ENCODE data around the gene DAP. TPM values are rescaled to one million over a fixed set of nuclear protein-coding genes. Genes with fewer than 3 reads are reported as not detected.
"Not testable (repeated sequence)": the region's sequence is repeated elsewhere in the genome, so short reads cannot be mapped to it uniquely, and the experiment has no call there.

The DAP gene
- polyA plus RNA-seq, 2 of the 4 experiments (the other 2 are of a cell fraction): 24.2 to 54.9 TPM

DNA sequence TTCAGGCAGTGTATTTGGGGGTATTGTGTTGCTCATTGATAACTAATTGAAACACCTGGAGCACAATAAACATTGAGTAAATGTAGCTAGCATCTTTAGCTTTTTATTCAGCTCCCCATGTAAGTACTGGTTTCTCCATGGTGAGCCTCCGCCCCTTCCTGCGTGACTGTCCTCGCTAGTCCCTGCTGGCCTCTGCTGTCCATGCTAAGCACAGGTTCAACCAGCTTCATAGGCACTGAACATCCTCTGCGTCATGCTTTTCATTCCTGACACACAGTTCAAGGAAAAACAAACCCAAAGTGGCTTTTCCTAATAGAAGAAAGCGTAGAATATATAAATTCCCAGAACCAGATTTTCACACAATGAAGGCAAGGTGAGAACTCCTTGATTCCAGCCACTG lies 27.3 kb upstream of the DAP start (continued):
- TF ChIP-seq, protein P1, sequence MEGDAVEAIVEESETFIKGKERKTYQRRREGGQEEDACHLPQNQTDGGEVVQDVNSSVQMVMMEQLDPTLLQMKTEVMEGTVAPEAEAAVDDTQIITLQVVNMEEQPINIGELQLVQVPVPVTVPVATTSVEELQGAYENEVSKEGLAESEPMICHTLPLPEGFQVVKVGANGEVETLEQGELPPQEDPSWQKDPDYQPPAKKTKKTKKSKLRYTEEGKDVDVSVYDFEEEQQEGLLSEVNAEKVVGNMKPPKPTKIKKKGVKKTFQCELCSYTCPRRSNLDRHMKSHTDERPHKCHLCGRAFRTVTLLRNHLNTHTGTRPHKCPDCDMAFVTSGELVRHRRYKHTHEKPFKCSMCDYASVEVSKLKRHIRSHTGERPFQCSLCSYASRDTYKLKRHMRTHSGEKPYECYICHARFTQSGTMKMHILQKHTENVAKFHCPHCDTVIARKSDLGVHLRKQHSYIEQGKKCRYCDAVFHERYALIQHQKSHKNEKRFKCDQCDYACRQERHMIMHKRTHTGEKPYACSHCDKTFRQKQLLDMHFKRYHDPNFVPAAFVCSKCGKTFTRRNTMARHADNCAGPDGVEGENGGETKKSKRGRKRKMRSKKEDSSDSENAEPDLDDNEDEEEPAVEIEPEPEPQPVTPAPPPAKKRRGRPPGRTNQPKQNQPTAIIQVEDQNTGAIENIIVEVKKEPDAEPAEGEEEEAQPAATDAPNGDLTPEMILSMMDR (IDR thresholded peaks at IDR 0.05): no peak

DNA sequence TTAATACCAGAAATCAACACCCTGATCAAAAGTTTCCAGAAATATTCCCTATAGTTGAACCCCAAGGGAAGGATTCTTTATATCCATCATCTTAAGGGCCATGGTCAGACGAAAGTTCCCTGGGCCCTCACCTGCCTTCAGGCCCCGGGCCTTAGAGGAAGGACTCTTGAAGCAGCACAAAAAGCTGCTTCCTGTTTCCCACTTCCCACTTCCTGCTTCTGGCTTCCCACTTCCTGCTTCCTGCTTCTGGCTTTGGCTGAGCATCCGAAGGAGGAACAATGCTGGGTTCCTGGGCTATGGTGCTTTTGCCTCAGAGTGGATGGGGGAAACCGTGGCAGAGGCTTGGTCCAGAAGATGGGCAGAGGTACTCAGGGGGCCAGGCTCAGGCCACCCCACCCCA lies 25.8 kb upstream of the DAP start:
- CTCF ChIA-PET: no interaction called here
- POLR2A ChIA-PET: no interaction called here
- WGBS (ENCODE audit: missing lambda C conversion rate): 63% methylated on average over 4 of the region's 4 CpGs
- no peak for FAIRE-seq
- H3K4me1 ChIP-seq: peaks cover 10% of the 10 kb centered on the region; the same call in 1 of the 3 replicates
- H3K27ac ChIP-seq: no peak overlapping the region
- ATAC-seq: no peak
- no peak overlapping the region for H3K4me3 ChIP-seq
- TF ChIP-seq CHD2 (IDR thresholded peaks at IDR 0.05; ENCODE audit: low read length, partially characterized antibody) (no peak), POLR2AphosphoS2 (conservative IDR thresholded peaks at IDR 0.05; ENCODE audit: low read length) (no peak), HEYL (CRISPR knock-in tag; IDR thresholded peaks at IDR 0.05) (no peak), MAFK (IDR thresholded peaks at IDR 0.05; ENCODE audit: partially characterized antibody) (no peak), HOXA7 (CRISPR knock-in tag; IDR thresholded peaks at IDR 0.05) (no peak), ZSCAN20 (CRISPR knock-in tag; IDR thresholded peaks at IDR 0.05) (no peak), CEBPB (IDR thresholded peaks at IDR 0.05) (no peak), KDM5A (IDR thresholded peaks at IDR 0.05) (no peak), HOXB5 (CRISPR knock-in tag; IDR thresholded peaks at IDR 0.05) (no peak)
- TF ChIP-seq, protein P2, sequence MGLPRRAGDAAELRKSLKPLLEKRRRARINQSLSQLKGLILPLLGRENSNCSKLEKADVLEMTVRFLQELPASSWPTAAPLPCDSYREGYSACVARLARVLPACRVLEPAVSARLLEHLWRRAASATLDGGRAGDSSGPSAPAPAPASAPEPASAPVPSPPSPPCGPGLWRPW (IDR thresholded peaks at IDR 0.05): no peak
- no peak overlapping the region for H3K4me2 ChIP-seq
- no peaks in the 10 kb centered on the region for H3K9me3 ChIP-seq
- no peak for DNase-seq (ENCODE audit: low read depth in 1 of 2, low spot score in 1 of 2)

DNA sequence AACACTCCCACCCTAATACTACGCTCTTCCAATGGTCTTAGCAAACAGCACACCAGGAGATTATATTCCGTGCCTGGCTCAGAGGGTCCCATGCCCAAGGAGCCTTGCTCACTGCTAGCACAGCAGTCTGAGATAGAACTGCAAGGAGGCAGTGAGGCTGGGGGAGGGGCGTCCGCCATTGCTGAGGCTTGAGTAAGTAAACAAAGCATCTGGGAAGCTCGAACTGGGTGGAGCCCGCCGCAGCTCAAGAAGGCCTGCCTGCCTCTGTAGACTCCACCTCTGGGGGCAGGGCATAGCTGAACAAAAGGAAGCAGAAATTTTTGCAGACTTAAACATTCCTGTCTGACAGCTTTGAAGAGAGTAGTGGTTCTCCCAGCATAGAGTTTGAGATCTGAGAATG lies 19.2 kb upstream of the DAP start:
- 28% methylated on average over 7 of the region's 7 CpGs for WGBS (ENCODE audit: missing lambda C conversion rate)
- peak in 1 of 2 experiments; percentile 24 for DNase-seq (ENCODE audit: low read depth in 1 of 2, low spot score in 1 of 2)
- FAIRE-seq, POLR2A ChIA-PET, H3K4me3 ChIP-seq, H3K4me1 ChIP-seq, CTCF ChIA-PET, H3K27ac ChIP-seq, H3K4me2 ChIP-seq, H3K9me3 ChIP-seq, ATAC-seq: not testable (repeated sequence)

DNA sequence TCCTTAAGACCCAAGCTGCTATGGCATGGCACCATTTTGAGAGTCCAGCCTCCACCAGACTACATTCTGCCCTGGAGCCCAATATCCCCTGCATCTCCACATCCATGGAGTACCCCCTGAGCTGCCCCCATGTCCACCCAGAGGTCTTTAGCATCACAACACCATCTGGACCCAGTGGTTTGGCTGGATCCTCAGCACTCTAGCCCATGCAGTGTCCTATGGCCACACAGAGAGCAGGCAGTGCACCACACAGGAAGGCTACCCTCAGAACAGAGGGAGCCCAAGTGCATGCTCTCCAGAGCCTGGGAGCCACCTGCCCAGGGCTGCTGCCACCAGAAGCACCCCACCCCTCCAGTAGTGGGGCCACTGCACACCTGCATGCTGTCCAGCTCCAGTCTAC lies 18.6 kb upstream of the DAP start:
- Histone ChIP-seq H3K4me1 (no peaks in the 10 kb centered on the region), H3K27ac (no peak overlapping the region), H3K9me3 (no peaks in the 10 kb centered on the region; the same call in 2 of the 3 replicates), H3K4me2 (no peak overlapping the region), H3K4me3 (no peak overlapping the region)
- TF ChIP-seq EP300 (IDR thresholded peaks at IDR 0.05) (no peak), ZSCAN20 (CRISPR knock-in tag; IDR thresholded peaks at IDR 0.05) (no peak), MAFK (IDR thresholded peaks at IDR 0.05; ENCODE audit: partially characterized antibody) (no peak), CEBPB (IDR thresholded peaks at IDR 0.05) (no peak), POLR2A (IDR thresholded peaks at IDR 0.05; ENCODE audit: low read length) (no peak), NR3C1 (IDR thresholded peaks at IDR 0.05) (no peak), HDAC2 (IDR thresholded peaks at IDR 0.05) (no peak), FOXS1 (CRISPR knock-in tag; IDR thresholded peaks at IDR 0.05) (no peak), CBX2 (IDR thresholded peaks at IDR 0.05; ENCODE audit: borderline replicate concordance, low read depth) (no peak), TP53 (CRISPR knock-in tag; IDR thresholded peaks at IDR 0.05) (no peak), CBX8 (IDR thresholded peaks at IDR 0.05) (no peak)
- TF ChIP-seq, protein P3, sequence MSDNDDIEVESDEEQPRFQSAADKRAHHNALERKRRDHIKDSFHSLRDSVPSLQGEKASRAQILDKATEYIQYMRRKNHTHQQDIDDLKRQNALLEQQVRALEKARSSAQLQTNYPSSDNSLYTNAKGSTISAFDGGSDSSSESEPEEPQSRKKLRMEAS (IDR thresholded peaks at IDR 0.05): no peak
- TF ChIP-seq, protein P4, sequence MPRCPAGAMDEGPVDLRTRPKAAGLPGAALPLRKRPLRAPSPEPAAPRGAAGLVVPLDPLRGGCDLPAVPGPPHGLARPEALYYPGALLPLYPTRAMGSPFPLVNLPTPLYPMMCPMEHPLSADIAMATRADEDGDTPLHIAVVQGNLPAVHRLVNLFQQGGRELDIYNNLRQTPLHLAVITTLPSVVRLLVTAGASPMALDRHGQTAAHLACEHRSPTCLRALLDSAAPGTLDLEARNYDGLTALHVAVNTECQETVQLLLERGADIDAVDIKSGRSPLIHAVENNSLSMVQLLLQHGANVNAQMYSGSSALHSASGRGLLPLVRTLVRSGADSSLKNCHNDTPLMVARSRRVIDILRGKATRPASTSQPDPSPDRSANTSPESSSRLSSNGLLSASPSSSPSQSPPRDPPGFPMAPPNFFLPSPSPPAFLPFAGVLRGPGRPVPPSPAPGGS (IDR thresholded peaks at IDR 0.05): no peak
- DNase-seq (ENCODE audit: low read depth in 1 of 2, low spot score in 1 of 2): no peak
- no peak for FAIRE-seq
- ChIA-PET CTCF (interaction anchor here (1.1 kb wide), 1 partner anchor 77 kb away, joined by 4 read pairs; no protein-coding TSS in a partner anchor), POLR2A (no interaction called here)
- no peak for ATAC-seq

All from A549 (cell line).